ENCODE data around the gene PNPLA7.
"Not testable (repeated sequence)": the region's sequence is repeated elsewhere in the genome, so short reads cannot be mapped to it uniquely, and the experiment has no call there.

PNPLA7 gene

DNA sequence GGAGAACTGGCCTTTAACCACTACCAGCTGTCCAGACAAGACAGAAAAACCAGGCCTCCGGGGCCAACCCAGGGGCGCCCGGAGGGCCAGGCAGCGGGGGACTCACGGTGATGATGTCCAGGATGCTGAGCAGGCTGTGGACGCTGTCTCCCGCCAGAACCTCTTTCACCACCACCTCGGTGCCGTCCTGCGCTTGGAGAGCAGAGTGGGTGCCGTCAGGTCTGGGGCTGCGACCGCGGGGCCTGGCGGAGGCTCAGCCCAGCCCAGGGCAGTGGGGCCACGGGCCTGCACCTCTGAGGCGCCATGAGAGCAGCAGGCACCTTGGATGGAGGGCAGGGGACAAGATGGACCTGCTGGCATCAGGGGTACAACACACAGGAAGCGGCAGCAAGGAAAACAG is 9.7 kb downstream of the PNPLA7 start:
- no peak for DNase-seq (ENCODE audit: low read depth)

DNA sequence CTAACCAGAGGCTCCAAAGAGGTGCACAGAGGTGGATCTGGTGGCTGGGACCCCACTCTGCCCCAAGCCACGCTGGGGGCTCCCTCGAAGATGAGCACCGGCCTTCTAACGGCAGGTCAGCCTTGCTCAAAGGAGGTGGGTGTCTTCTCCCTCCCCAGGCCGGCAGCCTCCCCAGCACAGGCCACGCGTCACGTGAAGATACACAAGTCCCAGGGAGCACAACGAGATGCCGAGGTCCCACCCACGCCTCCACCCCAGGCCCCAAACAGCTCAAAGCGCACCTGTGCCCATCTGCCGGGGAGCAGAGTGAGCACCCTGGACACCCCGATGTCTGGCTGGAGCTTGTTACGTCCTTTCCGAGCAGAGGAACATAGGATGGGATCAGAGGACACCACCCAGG is 12.1 kb downstream of the PNPLA7 start:
- DNase-seq (ENCODE audit: low read depth), result no peak

DNA sequence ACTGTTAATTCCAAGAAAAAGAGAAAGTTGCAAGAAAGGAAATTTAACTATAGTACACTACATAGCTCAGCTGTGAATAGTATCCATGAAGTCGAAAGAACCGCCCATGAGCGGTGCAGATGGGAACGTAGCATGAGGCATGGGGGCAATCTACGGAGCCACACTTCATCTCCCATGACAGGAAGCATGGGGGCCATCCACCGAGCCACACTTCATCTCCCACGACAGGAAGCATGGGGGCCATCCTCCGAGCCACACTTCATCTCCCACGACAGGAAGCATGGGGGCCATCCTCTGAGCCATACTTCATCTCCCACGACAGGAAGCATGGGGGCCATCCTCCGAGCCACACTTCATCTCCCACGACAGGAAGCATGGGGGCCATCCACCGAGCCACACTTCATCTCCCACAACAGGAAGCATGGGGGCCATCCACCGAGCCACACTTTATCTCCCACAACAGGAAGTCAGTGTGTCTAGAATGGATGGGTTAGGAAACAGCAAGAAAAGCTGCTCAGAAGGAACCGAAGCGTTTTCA is 13.5 kb downstream of the PNPLA7 start:
- not testable (repeated sequence) for DNase-seq (ENCODE audit: low read depth)

DNA sequence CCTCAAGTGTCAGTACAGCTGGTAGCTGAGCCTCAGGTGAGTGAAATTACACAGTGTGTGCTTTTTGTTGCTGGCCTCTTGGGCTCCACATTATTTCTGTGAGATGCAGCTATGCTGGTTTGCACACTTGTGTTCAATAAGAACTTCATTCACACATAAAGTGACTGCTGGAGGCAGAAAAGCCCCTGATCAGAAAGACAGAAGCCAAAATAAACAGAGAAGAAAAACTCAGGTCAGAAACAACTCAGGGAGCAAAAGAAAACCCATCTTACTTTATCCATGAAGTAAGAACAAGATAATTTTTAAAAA is 15.1 kb downstream of the PNPLA7 start:
- no peak for DNase-seq (ENCODE audit: low read depth)

DNA sequence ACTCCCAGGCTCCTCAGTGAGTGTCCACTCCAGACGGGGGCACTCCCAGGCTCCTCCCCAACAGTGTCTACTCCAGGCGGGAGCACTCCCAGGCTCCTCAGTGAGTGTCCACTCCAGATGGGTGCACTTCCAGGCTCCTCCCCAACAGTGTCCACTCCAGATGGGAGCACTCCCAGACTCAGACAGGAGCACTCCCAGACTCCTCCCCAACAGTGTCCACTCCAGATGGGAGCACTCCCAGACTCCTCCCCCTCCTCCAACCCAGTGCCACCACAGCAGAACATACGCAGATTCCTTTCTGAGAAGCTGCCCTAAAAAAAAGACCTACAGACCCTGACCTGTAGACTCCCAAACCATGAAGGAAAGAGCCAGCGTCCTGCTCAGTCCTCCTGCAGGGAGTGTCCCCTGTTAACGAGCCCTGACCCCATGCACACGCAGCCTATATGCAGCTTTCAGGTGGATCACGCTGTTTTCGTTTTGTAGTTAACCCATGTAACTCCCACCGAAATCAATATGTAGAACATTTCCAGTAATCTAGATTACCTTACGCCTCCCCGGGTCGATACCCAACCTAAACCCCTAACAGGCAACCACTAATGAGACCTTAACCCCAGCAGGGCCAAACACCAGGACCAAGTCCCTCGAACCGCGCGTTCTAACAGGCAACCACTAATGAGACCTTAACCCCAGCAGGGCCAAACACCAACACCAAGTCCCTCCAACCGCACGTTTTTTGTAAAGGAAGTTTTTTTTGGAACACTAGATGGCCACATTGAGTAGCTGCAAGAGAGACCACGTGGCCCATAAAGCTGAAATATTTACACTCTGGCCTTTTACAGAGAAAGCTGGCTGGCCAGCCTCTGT is 15.7 kb downstream of the PNPLA7 start:
- no peak for DNase-seq (ENCODE audit: low read depth)

DNA sequence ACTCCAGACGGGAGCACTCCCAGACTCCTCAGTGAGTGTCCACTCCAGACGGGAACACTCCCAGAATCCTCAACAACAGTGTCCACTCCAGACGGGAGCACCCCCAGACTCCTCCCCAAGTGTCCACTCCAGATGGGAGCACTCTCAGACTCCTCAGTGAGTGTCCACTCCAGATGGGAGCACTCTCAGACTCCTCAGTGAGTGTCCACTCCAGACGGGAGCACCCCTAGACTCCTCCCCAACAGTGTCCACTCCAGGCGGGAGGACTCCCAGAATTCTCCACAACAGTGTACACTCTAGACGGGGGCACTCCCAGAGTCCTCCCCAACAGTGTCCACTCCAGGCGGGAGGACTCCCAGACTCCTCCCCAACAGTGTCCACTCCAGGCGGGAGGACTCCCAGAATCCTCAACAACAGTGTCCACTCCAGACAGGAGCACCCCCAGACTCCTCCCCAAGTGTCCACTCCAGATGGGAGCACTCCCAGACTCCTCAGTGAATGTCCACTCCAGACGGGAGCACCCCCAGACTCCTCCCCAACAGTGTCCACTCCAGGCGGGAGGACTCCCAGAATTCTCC is 17.2 kb downstream of the PNPLA7 start:
- not testable (repeated sequence) for DNase-seq (ENCODE audit: low read depth)

DNA sequence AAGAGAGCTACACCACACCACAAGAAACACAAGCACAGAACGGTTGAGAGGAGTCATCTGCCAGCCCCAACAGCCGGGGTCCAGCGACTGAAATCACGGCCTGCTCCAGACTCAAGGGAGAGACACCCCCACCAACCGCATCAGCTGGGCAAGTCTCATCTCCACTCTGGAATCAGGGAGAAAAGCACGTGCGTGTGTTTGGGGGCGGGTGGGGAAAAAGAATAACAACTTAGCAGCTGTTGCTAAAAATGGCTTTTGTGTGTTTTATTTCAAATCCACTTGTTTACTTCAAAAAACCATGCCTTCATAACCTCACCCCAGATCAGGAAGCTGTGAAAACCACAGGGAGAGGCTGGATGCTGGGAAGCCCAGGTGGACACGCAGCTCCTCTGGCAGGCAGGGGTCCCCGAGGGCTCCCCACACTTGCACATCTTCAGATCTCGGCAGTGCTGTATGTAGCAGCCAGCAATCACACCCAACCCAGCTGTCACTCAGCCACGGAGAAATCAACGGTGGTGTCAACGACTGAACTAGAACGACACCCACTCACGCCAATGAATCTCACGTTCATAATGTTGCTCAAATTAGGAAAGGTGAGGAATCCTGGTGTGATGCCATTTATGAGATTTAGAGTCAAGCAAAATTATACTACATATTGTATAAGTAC is 19.0 kb downstream of the PNPLA7 start:
- DNase-seq (ENCODE audit: low read depth), result no peak

DNA sequence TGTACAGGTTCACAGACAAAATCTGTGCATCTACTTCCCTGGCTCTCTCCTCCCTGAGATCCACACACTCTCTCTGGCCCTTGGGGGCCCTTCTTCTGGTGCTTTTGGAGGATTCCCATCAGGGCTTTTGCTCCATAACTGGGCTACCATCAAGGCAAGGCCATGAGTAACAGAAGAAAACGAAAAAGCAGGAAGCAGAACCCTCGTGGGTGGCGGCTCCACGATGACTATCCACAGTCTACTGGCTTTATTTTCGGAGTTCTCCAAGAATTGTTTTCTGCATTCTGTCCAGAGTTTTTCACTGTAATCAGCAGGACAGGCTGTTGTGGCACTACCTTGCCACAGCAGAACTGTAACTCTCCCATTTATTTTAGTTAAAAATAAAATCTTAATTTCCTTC is 19.9 kb downstream of the PNPLA7 start:
- DNase-seq (ENCODE audit: low read depth), result no peak

DNA sequence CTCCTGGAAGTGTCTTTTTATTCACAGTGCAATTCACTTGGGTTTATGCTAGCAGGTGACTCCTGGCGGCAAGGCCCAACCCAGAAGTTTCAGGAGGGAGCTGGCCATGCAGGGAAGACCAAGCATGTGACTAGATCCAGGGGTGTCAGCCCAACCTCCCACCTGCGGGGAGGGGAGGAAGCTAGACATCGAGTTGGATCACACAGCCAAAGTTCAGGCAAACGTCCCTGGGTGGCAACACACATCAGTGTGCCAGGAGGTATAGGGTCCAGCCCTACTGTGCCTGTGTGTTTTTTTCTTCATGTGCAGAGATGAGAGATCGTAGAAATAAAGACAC is 25.3 kb downstream of the PNPLA7 start:
- no peak for DNase-seq (ENCODE audit: low read depth)

DNA sequence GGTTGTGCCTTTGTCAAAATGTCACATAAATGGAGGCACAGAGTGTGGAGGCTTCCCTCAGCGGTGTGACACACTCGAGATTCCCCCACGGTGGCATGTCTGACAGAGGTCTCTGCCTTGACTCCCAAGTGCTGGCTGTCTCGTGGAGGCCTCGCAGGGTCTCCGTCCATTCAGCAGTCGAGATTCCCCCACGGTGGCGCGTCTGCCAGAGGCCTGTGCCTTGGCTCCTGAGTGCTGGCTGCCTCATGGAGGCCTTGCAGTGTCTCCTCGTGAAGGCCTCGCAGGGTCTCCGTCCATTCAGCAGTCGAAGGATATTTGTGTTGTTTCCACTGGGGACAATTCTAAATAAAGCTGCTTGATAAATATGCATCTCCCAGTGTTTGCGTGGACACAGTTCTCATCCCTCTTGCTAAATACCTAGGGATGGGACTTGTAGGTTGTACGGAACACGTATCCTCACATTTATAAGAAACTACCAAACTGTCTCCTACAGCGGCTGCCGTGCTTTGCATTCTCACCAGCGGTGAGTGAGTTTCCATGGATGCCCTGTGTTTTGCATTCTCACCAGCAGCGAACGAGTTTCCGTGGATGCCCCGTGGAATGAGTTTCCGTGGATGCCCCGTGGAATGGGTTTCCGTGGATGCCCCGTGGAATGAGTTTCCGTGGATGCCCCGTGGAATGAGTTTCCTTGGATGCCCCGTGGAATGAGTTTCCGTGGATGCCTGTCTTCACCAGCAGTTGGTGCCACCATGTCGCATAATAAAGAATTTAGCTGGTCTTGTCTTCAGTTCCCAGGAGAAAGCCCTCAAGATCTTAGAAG is 25.8 kb downstream of the PNPLA7 start:
- DNase-seq (ENCODE audit: low read depth), result no peak

DNA sequence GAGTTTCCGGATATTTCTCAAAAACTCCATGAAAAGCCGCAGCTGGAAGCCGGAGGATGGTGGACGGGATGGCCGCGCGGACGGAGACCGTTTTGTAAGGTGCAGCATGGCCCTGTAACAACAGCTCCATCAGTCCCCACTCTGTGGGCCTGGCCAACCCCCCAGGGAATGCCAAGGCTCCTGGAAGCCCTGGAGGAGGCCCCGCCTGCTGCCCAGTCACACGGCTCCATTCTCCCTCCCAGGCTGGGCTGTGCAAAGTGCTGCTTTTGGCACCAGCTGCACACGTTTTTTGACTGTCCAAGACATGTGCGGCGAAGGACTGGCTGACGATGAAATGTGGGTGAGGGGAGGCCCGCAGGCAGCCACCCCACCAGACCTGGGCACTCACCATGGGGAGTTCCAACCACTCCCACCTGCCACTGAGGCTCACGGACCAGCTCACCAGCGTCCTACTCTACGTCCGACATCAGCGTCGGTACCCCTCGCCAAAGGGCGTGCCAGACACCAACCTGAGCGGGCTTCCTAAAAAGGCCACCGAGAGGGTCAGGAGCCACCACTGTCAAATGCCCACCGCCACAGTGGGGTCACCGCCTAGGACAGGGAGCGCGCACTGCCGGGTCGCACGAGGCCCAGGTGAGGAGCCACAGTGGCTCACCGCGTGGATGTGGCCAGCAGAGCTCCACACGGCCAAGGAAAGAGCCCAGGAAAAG is 27.3 kb downstream of the PNPLA7 start:
- DNase-seq (ENCODE audit: low read depth), result no peak

DNA sequence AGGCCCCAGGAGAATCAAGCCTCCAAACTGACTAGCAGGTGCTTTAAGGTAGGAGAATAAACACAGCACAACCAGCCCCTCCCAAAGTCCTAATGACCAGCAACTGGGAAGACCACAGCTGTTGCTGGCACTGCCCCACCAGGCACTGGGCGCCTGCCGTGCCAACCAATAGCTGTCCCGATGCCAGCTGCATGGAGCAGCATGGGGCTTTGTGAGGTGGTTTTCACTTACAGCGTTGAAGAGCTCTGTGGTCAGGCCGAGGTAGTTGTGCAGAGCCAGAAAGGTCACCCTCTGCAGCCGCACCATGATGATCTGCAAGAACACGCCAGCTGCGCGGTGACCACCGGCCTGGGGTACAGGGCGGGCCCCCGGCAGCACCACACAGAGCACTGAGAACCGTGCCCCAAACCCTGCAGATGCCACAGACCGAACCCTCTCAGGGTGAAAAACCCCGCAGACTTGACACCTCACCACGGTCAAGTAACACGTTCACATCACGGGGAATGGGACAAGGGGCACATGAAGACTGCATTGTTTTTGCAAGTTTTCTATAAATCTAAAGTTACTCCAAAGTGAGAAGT is 28.7 kb downstream of the PNPLA7 start:
- no peak for DNase-seq (ENCODE audit: low read depth)

DNA sequence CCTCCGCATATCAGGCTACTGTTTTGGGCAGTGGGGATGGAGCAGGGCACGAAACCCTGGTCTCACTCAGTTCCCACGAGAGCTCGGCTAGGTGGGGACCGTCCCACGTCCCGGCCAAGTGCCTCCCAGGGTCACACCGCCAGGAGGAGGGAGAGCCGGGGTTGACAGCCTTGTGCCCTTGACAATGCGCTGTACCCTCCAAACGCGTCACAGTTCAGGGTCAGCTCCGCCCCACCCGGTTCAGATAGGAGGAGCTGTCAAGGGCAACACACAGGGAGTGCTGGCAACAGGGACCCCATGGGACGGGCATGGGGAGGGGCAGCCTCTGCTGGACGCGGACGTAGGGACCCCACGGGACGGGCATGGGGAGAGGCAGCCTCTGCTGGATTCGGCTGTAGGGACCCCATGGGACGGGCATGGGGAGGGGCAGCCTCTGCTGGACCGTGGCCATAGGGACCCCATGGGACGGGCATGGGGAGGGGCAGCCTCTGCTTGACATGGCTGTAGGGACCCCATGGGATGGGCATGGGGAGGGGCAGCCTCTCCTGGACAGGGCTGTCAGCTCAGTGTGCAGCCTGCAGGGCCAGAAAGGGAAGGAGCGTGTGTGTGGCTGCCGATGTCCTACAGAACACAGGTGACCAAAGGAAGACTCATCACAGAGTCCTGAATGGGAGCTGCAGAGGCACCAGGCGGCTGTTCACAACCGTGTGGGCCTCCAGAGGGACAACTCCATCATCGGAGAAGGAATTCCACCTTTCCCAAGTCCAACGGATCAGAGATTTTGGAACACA is 29.4 kb downstream of the PNPLA7 start:
- no peak for DNase-seq (ENCODE audit: low read depth)

DNA sequence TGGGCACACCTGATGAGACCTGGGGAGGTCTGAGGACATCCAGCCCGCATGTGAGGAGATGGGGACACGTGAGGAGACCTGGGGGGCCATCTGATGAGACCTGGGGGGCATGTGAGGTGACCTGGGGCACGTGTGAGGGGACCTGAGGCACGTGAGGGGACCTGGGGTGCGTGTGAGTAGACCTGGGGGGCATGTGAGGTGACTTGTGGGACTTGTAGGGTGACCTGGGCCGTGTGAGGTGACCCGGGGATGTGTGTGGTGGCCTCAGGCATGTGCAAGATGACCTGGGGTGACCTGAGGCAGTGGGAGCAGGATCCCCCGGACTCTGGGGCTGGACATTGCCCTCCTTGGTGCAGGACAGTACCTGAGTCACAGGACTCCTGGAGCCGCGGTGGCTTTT is 30.6 kb downstream of the PNPLA7 start:
- DNase-seq (ENCODE audit: low read depth), result no peak

DNA sequence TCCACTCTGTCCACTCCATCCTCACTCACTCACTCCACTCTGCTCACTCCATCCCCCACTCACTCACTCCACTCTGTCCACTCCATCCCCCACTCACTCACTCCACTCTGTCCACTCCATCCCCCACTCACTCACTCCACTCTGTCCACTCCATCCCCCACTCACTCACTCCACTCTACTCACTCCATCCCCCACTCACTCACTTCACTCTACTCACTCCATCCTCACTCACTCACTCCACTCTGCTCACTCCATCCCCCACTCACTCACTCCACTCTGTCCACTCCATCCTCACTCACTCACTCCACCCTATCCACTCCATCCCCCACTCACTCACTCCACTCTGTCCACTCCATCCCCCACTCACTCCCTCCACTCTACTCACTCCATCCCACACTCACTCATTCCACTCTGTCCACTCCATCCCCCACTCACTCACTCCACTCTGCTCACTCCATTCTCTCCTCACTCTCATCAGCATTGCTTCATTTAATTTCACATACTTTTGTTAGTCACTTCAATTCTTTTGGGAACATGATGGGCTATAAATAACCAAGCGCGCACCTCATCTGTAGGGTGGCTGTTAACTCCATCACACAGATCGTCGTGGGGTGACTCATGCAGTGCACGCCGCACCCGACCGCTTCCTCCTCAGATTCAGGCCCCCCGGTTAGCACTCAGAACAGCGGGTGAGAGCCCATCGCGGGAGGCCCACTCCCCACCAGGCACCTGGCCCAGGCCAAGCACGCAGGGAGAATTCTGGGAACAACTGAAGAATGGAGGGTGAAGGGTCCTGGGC is 31.3 kb downstream of the PNPLA7 start:
- not testable (repeated sequence) for DNase-seq (ENCODE audit: low read depth)

DNA sequence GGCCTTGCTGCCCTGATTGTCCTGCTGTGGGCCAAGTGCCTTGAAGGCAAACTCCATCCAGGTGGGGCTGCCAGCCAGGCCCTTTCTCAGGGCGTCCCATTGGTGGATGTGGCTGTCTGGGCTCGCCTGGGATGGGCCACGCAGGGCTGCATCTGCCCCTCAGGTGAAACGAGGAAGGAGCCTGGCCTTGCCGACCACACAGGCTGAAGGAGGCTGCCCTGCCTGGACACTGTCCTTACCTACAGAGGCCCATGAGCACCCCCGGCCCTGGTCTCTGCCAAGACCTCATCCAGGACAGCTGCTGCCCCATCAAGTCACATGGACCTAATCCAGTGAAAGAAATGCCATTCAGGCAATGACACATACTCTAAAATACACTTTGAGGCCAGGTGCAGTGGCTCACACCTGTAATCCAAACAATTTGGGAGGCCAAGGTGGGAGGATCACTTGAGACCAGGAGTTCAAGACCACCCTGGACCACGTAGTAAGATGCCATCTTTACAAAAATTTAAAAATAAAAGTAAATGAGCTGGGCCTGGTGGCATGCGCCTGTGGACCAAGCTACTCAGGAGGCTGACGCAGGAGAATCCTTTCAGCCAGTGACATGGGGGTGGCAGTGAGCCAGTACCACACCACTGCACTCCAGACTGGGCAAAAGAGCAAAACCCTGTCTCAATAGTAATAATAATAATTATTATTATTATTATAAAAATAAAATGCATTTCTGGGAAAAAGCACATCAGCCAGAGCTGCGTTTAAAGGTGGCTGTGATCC is 33.9 kb downstream of the PNPLA7 start:
- DNase-seq (ENCODE audit: low read depth), result no peak

DNA sequence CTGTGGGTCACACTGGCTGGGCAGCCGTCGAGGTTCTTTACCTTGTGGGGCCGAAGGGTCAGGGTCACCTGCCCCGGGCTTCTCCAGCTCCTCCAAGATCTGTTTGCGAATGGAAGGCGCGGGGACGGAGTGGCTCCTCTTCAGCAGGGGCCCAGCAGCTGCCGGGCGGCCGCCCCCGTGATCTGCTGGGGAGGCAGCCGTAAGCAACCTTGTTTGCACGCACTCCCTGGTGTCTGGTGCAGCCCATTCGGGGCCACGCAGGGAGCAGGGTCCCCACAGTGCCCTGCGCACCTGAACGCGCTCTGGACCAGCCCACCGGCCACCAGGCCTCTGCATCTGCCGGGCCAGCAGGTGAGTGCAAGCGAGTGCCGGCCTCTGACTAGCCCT is 34.9 kb downstream of the PNPLA7 start:
- DNase-seq (ENCODE audit: low read depth), result no peak

DNA sequence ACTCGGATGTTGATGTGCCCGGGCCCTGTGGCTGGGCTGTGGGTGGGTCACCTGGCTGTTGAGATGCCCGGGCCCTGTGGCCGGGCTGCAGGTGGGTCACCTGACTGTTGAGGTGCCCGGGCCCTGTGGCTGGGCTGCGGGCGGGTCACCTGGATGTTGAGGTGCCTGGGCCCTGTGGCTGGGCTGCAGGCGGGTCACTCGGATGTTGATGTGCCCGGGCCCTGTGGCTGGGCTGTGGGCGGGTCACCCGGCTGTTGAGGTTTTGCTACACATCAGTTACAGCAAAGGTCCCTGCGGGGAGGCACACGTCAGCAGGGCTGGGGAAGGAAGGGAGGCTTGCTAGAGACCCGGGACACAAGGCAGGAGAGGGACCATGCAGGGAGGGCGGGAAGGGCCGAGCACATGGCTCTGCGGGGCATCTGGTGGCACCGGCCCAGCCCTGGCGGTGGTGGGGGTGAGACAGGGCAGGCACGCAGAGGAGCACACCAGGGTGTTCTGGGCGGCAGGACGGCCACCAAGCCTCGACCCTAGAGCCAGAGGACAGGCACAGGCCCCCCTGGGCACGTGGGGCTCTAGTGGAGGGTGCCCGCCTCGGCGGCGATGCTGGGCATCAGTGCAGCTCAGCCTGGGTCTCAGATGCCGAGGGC is 35.4 kb downstream of the PNPLA7 start:
- no peak for DNase-seq (ENCODE audit: low read depth)
